ENCODE data around the gene RMI2. TPM values are rescaled to one million over a fixed set of nuclear protein-coding genes. Genes with fewer than 3 reads are reported as not detected.

RMI2 gene
- total RNA-seq, 2 donors from 2014 or later, result 55.2 to 62.3 TPM

DNA sequence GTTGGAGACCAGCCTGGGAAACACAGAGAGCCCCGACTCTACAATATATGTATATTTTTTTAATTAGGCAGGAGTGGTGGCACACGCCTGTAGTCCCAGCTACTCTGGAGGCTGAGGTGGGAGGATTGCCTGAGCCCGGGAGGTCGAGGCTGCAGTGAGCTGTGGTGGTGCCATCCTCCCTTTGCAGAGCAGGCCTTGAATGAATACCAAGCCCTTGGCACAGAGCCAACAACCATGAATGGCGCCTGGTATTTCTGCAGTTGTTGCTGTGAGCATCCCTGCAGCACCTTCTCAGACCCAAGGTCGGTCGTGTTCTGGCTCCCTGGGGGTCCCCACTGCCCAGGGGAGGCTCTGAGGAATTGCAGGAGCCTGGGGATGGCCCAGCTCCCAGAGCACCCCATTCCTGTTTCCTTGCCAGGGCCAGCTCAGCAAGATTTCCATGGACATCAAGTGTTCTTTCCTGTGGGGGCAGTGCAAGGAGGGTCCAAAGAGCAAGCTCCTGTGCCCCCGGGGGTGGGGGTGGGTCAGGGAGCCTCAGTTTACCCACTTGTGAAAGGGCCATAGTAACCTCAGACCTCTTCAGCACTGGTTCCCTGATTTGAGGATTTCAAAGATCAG lies 25.6 kb upstream of the RMI2 start:
- TF ChIP-seq, protein P1, sequence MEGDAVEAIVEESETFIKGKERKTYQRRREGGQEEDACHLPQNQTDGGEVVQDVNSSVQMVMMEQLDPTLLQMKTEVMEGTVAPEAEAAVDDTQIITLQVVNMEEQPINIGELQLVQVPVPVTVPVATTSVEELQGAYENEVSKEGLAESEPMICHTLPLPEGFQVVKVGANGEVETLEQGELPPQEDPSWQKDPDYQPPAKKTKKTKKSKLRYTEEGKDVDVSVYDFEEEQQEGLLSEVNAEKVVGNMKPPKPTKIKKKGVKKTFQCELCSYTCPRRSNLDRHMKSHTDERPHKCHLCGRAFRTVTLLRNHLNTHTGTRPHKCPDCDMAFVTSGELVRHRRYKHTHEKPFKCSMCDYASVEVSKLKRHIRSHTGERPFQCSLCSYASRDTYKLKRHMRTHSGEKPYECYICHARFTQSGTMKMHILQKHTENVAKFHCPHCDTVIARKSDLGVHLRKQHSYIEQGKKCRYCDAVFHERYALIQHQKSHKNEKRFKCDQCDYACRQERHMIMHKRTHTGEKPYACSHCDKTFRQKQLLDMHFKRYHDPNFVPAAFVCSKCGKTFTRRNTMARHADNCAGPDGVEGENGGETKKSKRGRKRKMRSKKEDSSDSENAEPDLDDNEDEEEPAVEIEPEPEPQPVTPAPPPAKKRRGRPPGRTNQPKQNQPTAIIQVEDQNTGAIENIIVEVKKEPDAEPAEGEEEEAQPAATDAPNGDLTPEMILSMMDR (conservative IDR thresholded peaks at IDR 0.05), result no peak
- Histone ChIP-seq H3K27me3 (ENCODE audit: control insufficient read depth, insufficient read depth, low read length, poor library complexity, severe bottlenecking) (no peaks in the 10 kb centered on the region), H3K9me3 (ENCODE audit: control insufficient read depth, low read length) (no peaks in the 10 kb centered on the region), H3K4me1 (ENCODE audit: control insufficient read depth, insufficient read depth, low read length) (no peaks in the 10 kb centered on the region), H3K27ac (ENCODE audit: low read depth, low read length) (no peak overlapping the region), H3K4me3 (ENCODE audit: low read length) (no peak overlapping the region), H3K9ac (ENCODE audit: extremely low read depth, low read length, poor library complexity, severe bottlenecking) (no peak overlapping the region), H3K36me3 (ENCODE audit: control insufficient read depth, insufficient read depth, low read length) (no peaks in the 10 kb centered on the region)
- 84 to 90% methylated on average over 6 to 8 of the region's 8 CpGs for WGBS, 2 experiments (ENCODE audit: insufficient coverage in 1 of 2, insufficient read length in 1 of 2)
- no peak for DNase-seq
- no peak overlapping the region for H3K4me3 Mint-ChIP-seq
- H3K27me3 Mint-ChIP-seq (ENCODE audit: insufficient read depth), result peaks cover 10% of the 10 kb centered on the region
- H3K9me3 Mint-ChIP-seq, result no peaks in the 10 kb centered on the region
- H3K4me1 Mint-ChIP-seq, result peaks cover 9% of the 10 kb centered on the region
- H3K36me3 Mint-ChIP-seq (ENCODE audit: low read depth), result no peaks in the 10 kb centered on the region
- H3K27ac Mint-ChIP-seq, result no peak overlapping the region

- TF ChIP-seq, protein P1 (conservative IDR thresholded peaks at IDR 0.05), result no peak
- no peak overlapping the region for H3K4me3 ChIP-seq (ENCODE audit: low read length)
- Mint-ChIP-seq H3K27me3 (ENCODE audit: insufficient read depth) (peaks cover 10% of the 10 kb centered on the region), H3K4me3 (no peak overlapping the region), H3K27ac (no peak overlapping the region), H3K9me3 (no peaks in the 10 kb centered on the region), H3K36me3 (ENCODE audit: low read depth) (no peaks in the 10 kb centered on the region), H3K4me1 (peaks cover 9% of the 10 kb centered on the region)
- H3K9me3 ChIP-seq (ENCODE audit: control insufficient read depth, low read length), result no peaks in the 10 kb centered on the region
- no peaks in the 10 kb centered on the region for H3K4me1 ChIP-seq (ENCODE audit: control insufficient read depth, insufficient read depth, low read length)
- WGBS, 2 experiments (ENCODE audit: insufficient coverage in 1 of 2, insufficient read length in 1 of 2), result 77 to 88% methylated on average over 7 to 10 of the region's 10 CpGs
- H3K9ac ChIP-seq (ENCODE audit: extremely low read depth, low read length, poor library complexity, severe bottlenecking), result no peak overlapping the region
- no peaks in the 10 kb centered on the region for H3K27me3 ChIP-seq (ENCODE audit: control insufficient read depth, insufficient read depth, low read length, poor library complexity, severe bottlenecking)
- no peak overlapping the region for H3K27ac ChIP-seq (ENCODE audit: low read depth, low read length)
- no peaks in the 10 kb centered on the region for H3K36me3 ChIP-seq (ENCODE audit: control insufficient read depth, insufficient read depth, low read length)
- DNase-seq, result no peak
Measured at GRCh38 chr16:11320170-11320569, 25.1 kb upstream of the RMI2 start.

- H3K9me3 ChIP-seq (ENCODE audit: control insufficient read depth, low read length), result no peaks in the 10 kb centered on the region
- no peaks in the 10 kb centered on the region for H3K27me3 ChIP-seq (ENCODE audit: control insufficient read depth, insufficient read depth, low read length, poor library complexity, severe bottlenecking)
- no peak overlapping the region for H3K9ac ChIP-seq (ENCODE audit: extremely low read depth, low read length, poor library complexity, severe bottlenecking)
- H3K4me3 ChIP-seq (ENCODE audit: low read length), result no peak overlapping the region
- WGBS, 2 experiments (ENCODE audit: insufficient coverage in 1 of 2, insufficient read length in 1 of 2), result 51 to 57% methylated on average over 5 of the region's 5 CpGs
- no peaks in the 10 kb centered on the region for H3K36me3 ChIP-seq (ENCODE audit: control insufficient read depth, insufficient read depth, low read length)
- DNase-seq, result no peak
- TF ChIP-seq, protein P1 (conservative IDR thresholded peaks at IDR 0.05), result no peak
- H3K4me1 ChIP-seq (ENCODE audit: control insufficient read depth, insufficient read depth, low read length), result no peaks in the 10 kb centered on the region
- Mint-ChIP-seq H3K27me3 (ENCODE audit: insufficient read depth) (peaks cover 4% of the 10 kb centered on the region), H3K4me1 (peaks cover 1% of the 10 kb centered on the region), H3K27ac (no peak overlapping the region), H3K9me3 (no peaks in the 10 kb centered on the region), H3K4me3 (no peak overlapping the region), H3K36me3 (ENCODE audit: low read depth) (no peaks in the 10 kb centered on the region)
- H3K27ac ChIP-seq (ENCODE audit: low read depth, low read length), result no peak overlapping the region
Measured at GRCh38 chr16:11321662-11322061, 23.6 kb upstream of the RMI2 start.

Measured in endodermal cell (in vitro differentiated cells).